ENCODE data around the gene NAGS.

Gene NAGS

GRCh38 chr17:43974382-43975266, 29.8 kb upstream of the NAGS start:
- no peak overlapping the region for H2AFZ ChIP-seq
- TF ChIP-seq, protein P1, sequence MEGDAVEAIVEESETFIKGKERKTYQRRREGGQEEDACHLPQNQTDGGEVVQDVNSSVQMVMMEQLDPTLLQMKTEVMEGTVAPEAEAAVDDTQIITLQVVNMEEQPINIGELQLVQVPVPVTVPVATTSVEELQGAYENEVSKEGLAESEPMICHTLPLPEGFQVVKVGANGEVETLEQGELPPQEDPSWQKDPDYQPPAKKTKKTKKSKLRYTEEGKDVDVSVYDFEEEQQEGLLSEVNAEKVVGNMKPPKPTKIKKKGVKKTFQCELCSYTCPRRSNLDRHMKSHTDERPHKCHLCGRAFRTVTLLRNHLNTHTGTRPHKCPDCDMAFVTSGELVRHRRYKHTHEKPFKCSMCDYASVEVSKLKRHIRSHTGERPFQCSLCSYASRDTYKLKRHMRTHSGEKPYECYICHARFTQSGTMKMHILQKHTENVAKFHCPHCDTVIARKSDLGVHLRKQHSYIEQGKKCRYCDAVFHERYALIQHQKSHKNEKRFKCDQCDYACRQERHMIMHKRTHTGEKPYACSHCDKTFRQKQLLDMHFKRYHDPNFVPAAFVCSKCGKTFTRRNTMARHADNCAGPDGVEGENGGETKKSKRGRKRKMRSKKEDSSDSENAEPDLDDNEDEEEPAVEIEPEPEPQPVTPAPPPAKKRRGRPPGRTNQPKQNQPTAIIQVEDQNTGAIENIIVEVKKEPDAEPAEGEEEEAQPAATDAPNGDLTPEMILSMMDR (IDR thresholded peaks at IDR 0.05): no peak
- H3K27ac ChIP-seq: no peak overlapping the region
- no peaks in the 10 kb centered on the region for H3K79me2 ChIP-seq
- peaks cover 3% of the 10 kb centered on the region for H3K4me1 ChIP-seq
- no peaks in the 10 kb centered on the region for H3K9me3 ChIP-seq (ENCODE audit: control insufficient read depth, low read length)
- H3K27me3 ChIP-seq (ENCODE audit: control insufficient read depth, insufficient read depth, low read length): no peaks in the 10 kb centered on the region
- no peaks in the 10 kb centered on the region for H3K36me3 ChIP-seq (ENCODE audit: control insufficient read depth, insufficient read depth, low read length)
- no peak overlapping the region for H3K4me2 ChIP-seq (ENCODE audit: low read length)
- H3K4me3 ChIP-seq (ENCODE audit: low read depth, low read length): no peak overlapping the region
- no peak overlapping the region for H3K9ac ChIP-seq

DNA sequence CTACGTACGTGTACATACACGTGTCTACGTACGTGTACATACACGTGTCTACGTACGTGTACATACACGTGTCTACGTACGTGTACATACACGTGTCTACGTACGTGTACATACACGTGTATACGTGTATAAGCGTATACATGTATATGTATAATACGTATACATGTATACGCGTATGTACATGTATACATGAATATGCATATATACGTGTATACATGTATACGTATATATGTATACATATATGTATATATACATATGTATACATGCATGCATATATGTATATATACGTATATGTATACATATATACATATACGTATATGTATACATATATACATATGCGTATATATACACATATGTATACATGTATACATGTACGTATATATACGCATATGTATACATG, 28.5 kb upstream of the NAGS start:
- no peak overlapping the region for H3K27ac ChIP-seq
- no peak overlapping the region for H3K4me2 ChIP-seq (ENCODE audit: low read length)
- no peak overlapping the region for H2AFZ ChIP-seq
- TF ChIP-seq, protein P1 (IDR thresholded peaks at IDR 0.05): no peak
- H3K9me3 ChIP-seq (ENCODE audit: control insufficient read depth, low read length): no peaks in the 10 kb centered on the region
- no peaks in the 10 kb centered on the region for H3K36me3 ChIP-seq (ENCODE audit: control insufficient read depth, insufficient read depth, low read length)
- no peaks in the 10 kb centered on the region for H3K27me3 ChIP-seq (ENCODE audit: control insufficient read depth, insufficient read depth, low read length)
- no peak overlapping the region for H3K4me3 ChIP-seq (ENCODE audit: low read depth, low read length)
- no peak overlapping the region for H3K9ac ChIP-seq
- no peaks in the 10 kb centered on the region for H3K79me2 ChIP-seq
- H3K4me1 ChIP-seq: peaks cover 3% of the 10 kb centered on the region

DNA sequence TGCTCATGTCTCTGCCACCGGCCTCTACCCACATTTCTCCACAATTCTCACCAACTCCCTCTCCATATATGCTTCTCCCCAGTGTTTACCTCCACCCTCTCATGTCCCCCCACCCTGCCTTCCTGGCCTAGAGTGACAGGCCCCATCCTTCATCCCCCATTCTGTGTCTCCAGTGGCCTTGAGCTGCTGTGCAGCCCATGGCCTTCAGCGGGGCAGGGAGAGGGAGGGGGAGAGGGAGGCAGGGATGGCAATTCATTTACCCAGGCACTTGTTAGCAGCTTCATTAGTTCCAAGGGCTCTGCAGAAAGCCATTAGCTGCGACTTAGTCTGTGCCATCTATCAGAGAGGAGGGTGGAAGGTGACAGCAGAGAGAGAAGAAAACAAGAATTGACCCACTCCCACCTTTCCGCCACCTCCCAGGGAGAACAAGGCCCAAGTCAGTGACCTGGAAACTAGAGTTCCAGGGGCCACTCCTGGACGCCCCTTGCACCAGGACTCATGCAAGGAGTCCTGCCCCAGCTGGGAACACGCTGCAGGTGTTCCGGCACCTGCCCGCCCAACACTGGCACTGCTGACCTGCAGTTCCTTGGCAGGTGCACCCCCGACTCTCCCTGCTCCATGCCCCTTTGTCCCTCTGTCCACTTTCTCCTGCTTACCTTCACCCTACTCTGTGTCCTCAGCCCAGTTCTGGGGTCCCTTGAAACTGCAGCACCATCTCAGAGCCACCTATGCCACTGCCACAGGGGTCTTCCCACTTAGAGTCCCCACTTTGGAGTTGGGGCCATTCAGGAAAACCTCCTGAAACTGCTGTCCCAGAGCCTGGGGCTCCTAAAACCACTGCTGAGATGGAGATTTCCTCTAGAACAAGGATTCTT, 27.2 kb upstream of the NAGS start:
- no peaks in the 10 kb centered on the region for H3K36me3 ChIP-seq (ENCODE audit: control insufficient read depth, insufficient read depth, low read length)
- TF ChIP-seq, protein P1 (IDR thresholded peaks at IDR 0.05): no peak
- H3K79me2 ChIP-seq: no peaks in the 10 kb centered on the region
- no peak overlapping the region for H3K27ac ChIP-seq
- H3K4me1 ChIP-seq: peaks cover 5% of the 10 kb centered on the region
- no peak overlapping the region for H2AFZ ChIP-seq
- H3K4me2 ChIP-seq (ENCODE audit: low read length): no peak overlapping the region
- H3K9me3 ChIP-seq (ENCODE audit: control insufficient read depth, low read length): no peaks in the 10 kb centered on the region
- no peak overlapping the region for H3K9ac ChIP-seq
- no peaks in the 10 kb centered on the region for H3K27me3 ChIP-seq (ENCODE audit: control insufficient read depth, insufficient read depth, low read length)
- H3K4me3 ChIP-seq (ENCODE audit: low read depth, low read length): no peak overlapping the region

GRCh38 chr17:43978078-43978477, 26.3 kb upstream of the NAGS start:
- Histone ChIP-seq H2AFZ (no peak overlapping the region), H3K4me2 (ENCODE audit: low read length) (no peak overlapping the region), H3K79me2 (no peaks in the 10 kb centered on the region), H3K27me3 (ENCODE audit: control insufficient read depth, insufficient read depth, low read length) (no peaks in the 10 kb centered on the region), H3K4me1 (peaks cover 13% of the 10 kb centered on the region), H3K9ac (no peak overlapping the region), H3K27ac (no peak overlapping the region), H3K4me3 (ENCODE audit: low read depth, low read length) (no peak overlapping the region), H3K9me3 (ENCODE audit: control insufficient read depth, low read length) (no peaks in the 10 kb centered on the region), H3K36me3 (ENCODE audit: control insufficient read depth, insufficient read depth, low read length) (no peaks in the 10 kb centered on the region)
- TF ChIP-seq, protein P1 (IDR thresholded peaks at IDR 0.05): no peak
